ENCODE results near the gene SPRY4. TPM values are rescaled to one million over a fixed set of nuclear protein-coding genes. Genes with fewer than 3 reads are reported as not detected.

Gene SPRY4
- total RNA-seq, 2 donors from 2014 or later = 7.5 to 11.5 TPM

DNA sequence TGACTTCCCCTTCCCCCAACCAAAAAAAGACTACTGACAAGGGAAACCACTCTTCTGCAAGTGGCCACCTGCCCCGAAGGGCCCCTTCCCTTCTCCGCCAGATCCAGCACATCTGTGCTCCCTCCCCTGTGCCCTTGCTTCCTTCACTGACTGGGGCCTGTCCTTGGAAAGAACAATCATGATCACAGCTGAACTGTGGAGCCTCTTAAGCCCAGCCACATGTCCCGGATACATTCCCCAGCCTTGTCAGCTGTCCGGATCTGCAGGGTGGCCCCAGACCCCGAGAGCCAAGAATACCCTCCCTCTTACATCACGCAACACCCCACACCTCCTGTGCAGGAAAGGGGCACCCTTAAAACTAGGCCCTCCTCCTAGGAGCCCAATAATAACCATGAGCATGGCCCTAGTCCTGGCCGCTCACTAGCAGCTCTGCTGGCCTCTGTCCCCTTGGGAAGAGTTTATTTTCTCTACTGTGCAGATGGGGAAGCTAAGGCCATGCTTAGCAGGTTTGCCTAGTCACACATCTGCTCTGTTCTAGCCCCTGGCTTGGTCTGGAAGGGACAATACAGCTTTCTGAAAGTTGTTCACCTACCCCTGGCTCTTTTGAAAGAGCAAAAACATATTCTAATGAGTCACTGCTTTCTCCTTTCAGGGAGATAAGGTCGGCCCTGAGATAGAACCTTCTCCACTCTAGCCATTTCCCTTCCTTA lies 3.8 kb downstream of the SPRY4 start:
- no peaks in the 10 kb centered on the region for H3K36me3 ChIP-seq
- no peak overlapping the region for H3K4me3 ChIP-seq
- TF ChIP-seq, protein P1, sequence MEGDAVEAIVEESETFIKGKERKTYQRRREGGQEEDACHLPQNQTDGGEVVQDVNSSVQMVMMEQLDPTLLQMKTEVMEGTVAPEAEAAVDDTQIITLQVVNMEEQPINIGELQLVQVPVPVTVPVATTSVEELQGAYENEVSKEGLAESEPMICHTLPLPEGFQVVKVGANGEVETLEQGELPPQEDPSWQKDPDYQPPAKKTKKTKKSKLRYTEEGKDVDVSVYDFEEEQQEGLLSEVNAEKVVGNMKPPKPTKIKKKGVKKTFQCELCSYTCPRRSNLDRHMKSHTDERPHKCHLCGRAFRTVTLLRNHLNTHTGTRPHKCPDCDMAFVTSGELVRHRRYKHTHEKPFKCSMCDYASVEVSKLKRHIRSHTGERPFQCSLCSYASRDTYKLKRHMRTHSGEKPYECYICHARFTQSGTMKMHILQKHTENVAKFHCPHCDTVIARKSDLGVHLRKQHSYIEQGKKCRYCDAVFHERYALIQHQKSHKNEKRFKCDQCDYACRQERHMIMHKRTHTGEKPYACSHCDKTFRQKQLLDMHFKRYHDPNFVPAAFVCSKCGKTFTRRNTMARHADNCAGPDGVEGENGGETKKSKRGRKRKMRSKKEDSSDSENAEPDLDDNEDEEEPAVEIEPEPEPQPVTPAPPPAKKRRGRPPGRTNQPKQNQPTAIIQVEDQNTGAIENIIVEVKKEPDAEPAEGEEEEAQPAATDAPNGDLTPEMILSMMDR (IDR thresholded peaks at IDR 0.05) = no peak
- no peak for TF ChIP-seq POLR2AphosphoS5 (IDR thresholded peaks at IDR 0.05)
- TF ChIP-seq POLR2A (IDR thresholded peaks at IDR 0.05) = no peak
- H3K4me1 ChIP-seq (replicated peaks) = no peaks in the 10 kb centered on the region
- no peaks in the 10 kb centered on the region for H3K9me3 ChIP-seq
- DNase-seq (ENCODE audit: low spot score) = no peak
- peak overlapping the region in 1 of 2 donors; percentile 3 for H3K27ac ChIP-seq
- no peaks in the 10 kb centered on the region for H3K27me3 ChIP-seq (replicated peaks; ENCODE audit: insufficient read depth)
- intact Hi-C loops (cut with DNase I) = loop anchor here (10.0 kb wide), 1 partner anchor 224 kb away; no protein-coding TSS in a partner anchor
- WGBS = 47% methylated on average over 8 of the region's 8 CpGs

DNA sequence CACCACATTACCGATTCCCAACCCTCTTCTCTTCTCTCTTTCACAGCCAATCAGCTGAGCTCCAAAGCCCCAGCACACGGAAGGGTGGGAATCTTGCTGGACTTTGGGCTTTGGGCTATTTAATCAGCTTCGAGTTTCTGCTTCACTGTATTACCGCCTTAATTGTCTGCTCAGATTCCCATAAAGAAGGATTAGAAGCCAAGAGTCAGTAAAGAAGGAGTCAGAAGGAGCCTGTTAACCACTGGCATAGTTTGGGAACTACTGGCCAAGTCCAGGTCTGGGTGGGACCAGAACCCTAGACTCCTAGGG lies 4.4 kb downstream of the SPRY4 start:
- no peaks in the 10 kb centered on the region for H3K36me3 ChIP-seq
- H3K27me3 ChIP-seq (replicated peaks; ENCODE audit: insufficient read depth) = no peaks in the 10 kb centered on the region
- whole genome bisulfite sequencing = 37% methylated on average over 4 of the region's 4 CpGs
- peak overlapping the region in 1 of 2 donors; percentile 3 for H3K27ac ChIP-seq
- DNase-seq (ENCODE audit: low spot score) = no peak
- H3K4me3 ChIP-seq = no peak overlapping the region
- intact Hi-C loops (cut with DNase I) = loop anchor here (10.0 kb wide), 1 partner anchor 224 kb away; no protein-coding TSS in a partner anchor
- no peaks in the 10 kb centered on the region for H3K9me3 ChIP-seq
- TF ChIP-seq, protein P1 (IDR thresholded peaks at IDR 0.05) = no peak
- no peak for TF ChIP-seq POLR2A (IDR thresholded peaks at IDR 0.05)
- TF ChIP-seq POLR2AphosphoS5 (IDR thresholded peaks at IDR 0.05) = no peak
- no peaks in the 10 kb centered on the region for H3K4me1 ChIP-seq (replicated peaks)

DNA sequence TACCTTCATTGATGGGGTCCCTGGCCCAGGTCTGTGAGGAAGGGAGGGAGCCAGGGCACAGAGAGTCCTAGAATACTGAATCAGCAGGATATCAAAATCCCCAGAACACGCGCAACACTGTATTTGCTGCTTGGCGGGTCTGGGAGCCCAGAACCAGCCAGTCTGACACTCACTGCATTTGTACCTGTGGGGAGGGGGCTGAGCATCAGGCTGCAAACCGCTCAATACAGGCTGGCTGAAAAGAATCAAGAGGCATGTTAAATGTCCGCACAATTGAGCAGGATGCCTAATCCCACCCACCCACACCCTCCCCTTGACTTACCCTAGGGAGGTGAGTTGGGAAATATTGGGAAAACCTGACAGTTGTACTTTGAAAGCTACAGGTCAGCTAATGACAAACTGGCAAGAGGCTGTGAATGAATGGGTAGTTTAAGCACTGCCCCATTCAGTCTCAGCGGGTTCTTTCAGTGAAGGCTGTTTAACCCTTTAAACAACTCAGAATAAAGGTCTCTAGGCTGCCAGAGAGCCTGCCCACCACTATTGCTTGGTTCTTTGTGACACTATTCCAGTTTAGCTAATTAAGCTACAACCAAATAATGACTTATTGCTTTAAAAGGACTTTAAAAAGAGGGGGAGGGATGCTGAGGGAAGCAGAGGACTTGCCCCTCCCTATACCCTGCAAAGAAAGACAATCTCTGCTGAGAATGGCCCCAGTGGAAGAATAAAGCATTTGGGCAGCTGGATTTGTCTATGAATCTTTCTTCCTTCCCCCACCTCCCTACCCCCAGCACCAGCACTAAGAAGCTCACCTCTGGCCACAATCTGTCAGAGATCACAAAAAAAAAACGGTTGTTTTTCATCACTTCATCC lies 5.0 kb downstream of the SPRY4 start:
- WGBS = 63% methylated on average over 7 of the region's 7 CpGs

DNA sequence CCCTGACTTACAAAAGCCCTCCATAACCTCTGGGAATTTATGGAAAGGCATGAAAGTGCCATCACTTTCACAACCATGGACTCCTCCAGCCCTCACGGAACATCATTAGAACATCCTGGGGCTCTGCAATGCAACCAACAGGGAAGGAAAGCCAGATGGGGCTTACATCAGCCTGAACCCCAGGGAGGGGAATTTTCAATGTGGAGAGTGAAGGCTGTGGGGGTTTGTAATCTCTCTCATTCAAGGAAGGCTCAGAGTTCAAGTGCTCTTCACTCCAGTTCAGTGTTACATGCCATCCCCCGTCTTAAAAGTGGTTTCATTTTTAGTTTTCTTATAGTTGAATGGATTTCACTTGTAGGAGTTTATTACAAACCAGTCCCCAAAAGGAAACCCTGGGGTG lies 5.7 kb downstream of the SPRY4 start:
- intact Hi-C loops (cut with DNase I) = no loop called here
- no peaks in the 10 kb centered on the region for H3K9me3 ChIP-seq
- TF ChIP-seq, protein P1 (IDR thresholded peaks at IDR 0.05) = no peak
- TF ChIP-seq POLR2AphosphoS5 (IDR thresholded peaks at IDR 0.05) (no peak), POLR2A (IDR thresholded peaks at IDR 0.05) (no peak)
- H3K4me3 ChIP-seq = no peak overlapping the region
- H3K4me1 ChIP-seq (replicated peaks) = no peaks in the 10 kb centered on the region
- no peaks in the 10 kb centered on the region for H3K36me3 ChIP-seq
- no peak for DNase-seq (ENCODE audit: low spot score)
- WGBS = 74% methylated on average over 2 of the region's 2 CpGs
- H3K27ac ChIP-seq = no peak overlapping the region
- H3K27me3 ChIP-seq (replicated peaks; ENCODE audit: insufficient read depth) = no peaks in the 10 kb centered on the region

More for the DNA sequence above, 5.0 kb downstream of the SPRY4 start:
- Histone ChIP-seq H3K27ac (no peak overlapping the region), H3K36me3 (no peaks in the 10 kb centered on the region), H3K4me1 (replicated peaks) (no peaks in the 10 kb centered on the region), H3K27me3 (replicated peaks; ENCODE audit: insufficient read depth) (no peaks in the 10 kb centered on the region), H3K4me3 (peak overlapping the region in 1 of 2 donors; percentile 0), H3K9me3 (no peaks in the 10 kb centered on the region)
- intact Hi-C loops (cut with DNase I) = loop anchor here (10.0 kb wide), 1 partner anchor 225 kb away; no protein-coding TSS in a partner anchor
- TF ChIP-seq, protein P1 (IDR thresholded peaks at IDR 0.05) = no peak
- no peak for TF ChIP-seq POLR2A (IDR thresholded peaks at IDR 0.05)
- TF ChIP-seq POLR2AphosphoS5 (IDR thresholded peaks at IDR 0.05) = no peak
- no peak for DNase-seq (ENCODE audit: low spot score)
